KOPT-K1 (cell line): ENCODE data around the gene APBA1.
"Not testable (repeated sequence)": the region's sequence is repeated elsewhere in the genome, so short reads cannot be mapped to it uniquely, and the experiment has no call there.

Experiments
- H3K27ac ChIP-seq: fragments of 200-600 bp; sonication (generic); 2 replicates; pipeline ENCODE4 v1.5.1; 2016; ENCODE audit warnings: antibody characterized with exemption, mild to moderate bottlenecking, low read depth, low read length; ENCODE audit not compliant: poor library complexity, severe bottlenecking
- H3K36me3 ChIP-seq: fragments of 200-600 bp; sonication (generic); 2 replicates; pipeline ENCODE4 v1.5.1; 2017; ENCODE audit warnings: antibody characterized with exemption, mild to moderate bottlenecking, low read length, moderate library complexity; ENCODE audit not compliant: insufficient read depth
- H3K9me3 ChIP-seq: fragments of 200-600 bp; sonication (generic); 2 replicates; pipeline ENCODE4 v1.5.1; 2017; ENCODE audit warnings: antibody characterized with exemption, low read length, mild to moderate bottlenecking; ENCODE audit not compliant: insufficient read depth, poor library complexity, severe bottlenecking

Gene APBA1

DNA sequence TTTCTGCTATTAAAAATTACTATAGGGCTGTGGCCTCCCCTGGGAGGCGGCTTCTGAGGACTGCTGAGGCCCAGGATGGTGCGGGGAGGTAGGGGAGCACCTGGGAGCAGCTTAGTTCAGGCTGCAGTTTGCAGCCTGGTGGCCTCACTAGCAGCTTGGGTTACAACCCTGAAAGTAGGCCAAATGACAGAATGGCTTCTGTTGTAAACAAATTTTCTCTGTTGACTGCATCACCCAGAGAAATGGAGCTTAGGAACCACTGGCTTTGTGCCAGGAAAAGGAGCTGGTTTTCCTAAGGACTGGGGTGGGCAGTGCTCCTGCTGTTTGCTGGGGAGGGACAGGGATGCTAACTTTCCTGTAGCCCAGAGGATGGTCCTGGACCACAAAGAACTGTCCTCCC, 216.9 kb downstream of the APBA1 start:
- no peak overlapping the region for H3K27ac ChIP-seq
- no peaks in the 10 kb centered on the region for H3K36me3 ChIP-seq
- no peaks in the 10 kb centered on the region for H3K9me3 ChIP-seq

DNA sequence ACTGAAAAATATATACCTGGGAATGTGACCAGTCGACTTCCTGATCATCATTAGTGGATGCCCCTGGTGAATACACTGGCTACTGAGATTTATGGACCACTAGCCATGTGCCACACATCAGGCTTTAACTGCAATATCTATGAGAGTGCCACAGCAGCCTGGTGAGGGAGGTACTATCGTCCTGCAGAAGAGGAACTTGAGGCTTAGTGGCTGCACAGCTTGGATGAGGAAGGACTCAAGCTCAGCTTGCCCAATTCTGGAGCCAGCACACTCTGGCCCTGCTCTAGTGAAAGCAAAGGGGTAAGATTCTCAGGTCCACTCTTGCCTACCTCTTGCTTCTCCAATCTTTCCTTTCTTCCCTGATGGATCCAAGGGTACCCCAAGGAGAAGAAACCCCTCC, 217.8 kb downstream of the APBA1 start:
- Histone ChIP-seq H3K36me3 (no peaks in the 10 kb centered on the region), H3K9me3 (no peaks in the 10 kb centered on the region), H3K27ac (no peak overlapping the region)

DNA sequence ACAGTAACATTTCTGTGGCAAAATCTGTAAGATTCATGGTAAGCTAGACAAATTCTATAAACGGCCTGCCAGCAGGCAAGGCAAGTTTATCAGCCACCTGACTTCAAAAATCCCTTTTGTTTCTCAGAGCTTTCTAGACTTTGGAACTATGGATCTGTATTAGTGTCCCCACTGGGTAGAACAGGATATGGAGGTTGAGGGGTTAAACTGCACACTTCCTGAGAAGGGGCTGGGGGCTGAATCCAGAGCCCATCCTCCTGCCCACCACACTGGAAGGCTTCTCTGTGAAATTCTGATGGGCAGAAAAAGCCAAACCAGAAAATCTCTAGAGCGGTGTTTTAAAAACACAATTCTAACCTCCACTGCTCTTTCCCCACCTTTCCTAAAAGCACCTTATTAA, 218.4 kb downstream of the APBA1 start:
- no peak overlapping the region for H3K27ac ChIP-seq
- H3K36me3 ChIP-seq: no peaks in the 10 kb centered on the region
- no peaks in the 10 kb centered on the region for H3K9me3 ChIP-seq

DNA sequence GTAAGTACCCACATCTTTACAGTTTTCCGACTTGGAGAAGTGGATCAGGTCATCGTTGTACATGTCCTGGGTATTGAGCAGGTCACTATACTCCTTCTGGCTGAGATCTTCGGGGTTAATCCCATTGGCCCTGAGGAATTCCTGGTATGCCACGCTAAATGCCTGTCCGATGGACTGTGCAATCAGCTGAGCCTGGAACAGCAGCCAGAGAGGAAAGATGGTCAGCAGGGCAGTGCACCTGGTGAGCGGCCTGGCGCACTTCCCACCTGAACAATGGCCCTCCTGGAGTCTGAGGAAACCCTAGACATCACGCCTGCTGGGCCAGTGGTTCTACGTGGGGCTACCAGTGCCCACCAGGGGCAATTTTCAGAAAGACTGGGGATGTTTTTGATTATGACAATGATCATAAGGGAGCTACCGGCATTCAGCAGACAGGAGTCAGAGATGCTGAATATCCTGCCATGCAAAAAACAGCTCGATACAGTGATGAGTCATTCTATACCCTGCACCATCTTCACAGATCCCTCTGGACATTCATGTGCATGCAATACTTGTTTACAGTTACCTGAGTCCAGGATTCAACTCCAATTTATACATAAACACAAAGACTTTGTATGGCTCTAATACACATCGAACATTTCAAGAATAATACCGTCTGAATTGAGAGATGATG, 219.9 kb downstream of the APBA1 start:
- Histone ChIP-seq H3K36me3 (no peaks in the 10 kb centered on the region), H3K27ac (no peak overlapping the region)

DNA sequence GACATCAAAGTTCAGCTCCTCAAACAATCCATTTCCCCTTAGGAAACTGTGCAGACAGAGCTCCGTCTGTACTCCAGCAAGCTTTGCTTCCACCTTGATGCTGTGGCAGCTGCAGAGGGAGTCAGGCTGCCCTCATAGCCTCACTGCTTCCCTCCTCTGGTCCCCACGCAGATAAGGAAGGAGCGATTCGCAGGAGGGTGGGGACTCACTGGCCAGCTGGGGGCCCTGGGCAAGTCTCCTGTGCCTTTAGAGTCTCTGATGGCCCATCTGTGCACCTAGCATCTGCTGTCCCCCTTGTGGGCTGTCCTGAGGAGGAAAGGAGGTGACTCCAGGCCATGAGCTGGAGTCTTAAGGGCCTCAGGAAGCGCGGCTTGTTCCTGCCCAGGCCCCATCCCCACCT, 225.7 kb downstream of the APBA1 start:
- H3K36me3 ChIP-seq: no peaks in the 10 kb centered on the region
- H3K9me3 ChIP-seq: no peaks in the 10 kb centered on the region
- no peak overlapping the region for H3K27ac ChIP-seq

More for the DNA sequence above, 219.9 kb downstream of the APBA1 start:
- no peaks in the 10 kb centered on the region for H3K9me3 ChIP-seq

DNA sequence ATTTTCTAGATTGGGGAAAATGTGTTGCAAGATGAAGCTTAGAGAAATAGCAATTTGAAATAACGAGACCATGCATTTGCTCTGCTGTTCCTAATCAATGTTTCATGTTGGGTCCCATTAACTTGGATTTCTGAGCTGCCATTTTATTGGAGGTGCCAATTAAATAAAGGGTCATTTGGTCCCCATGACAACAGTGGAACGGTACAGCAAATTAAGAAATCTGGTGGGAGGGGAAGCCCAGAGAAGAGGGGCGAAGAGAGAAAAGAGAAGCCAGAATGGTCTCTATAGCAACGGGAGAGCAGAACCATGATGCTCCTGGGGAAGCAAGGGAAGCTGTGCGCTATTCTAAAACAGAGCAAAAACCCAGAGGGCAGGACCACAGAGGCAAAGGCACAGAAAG, 226.9 kb downstream of the APBA1 start:
- Histone ChIP-seq H3K9me3 (no peaks in the 10 kb centered on the region), H3K36me3 (no peaks in the 10 kb centered on the region), H3K27ac (no peak overlapping the region)

DNA sequence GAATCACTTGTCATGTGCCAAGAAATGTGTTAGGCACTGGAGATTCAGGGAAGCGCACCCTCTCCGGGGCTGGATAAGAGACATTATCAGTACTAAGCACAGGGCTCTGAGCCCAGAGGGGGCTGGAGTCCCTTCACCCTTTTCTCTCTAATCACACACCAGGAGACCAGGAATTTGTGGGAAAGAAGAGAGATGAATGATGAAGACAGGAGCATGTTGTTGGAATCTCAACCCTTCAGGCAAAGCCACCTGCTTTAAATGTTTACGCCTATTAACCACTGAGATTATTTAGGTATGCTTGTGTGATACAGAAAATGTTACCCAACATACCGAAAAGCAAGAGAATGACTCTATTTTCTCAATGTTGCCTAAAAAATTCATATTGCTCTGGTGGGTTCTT, 227.4 kb downstream of the APBA1 start:
- Histone ChIP-seq H3K36me3 (no peaks in the 10 kb centered on the region), H3K9me3 (no peaks in the 10 kb centered on the region), H3K27ac (no peak overlapping the region)

DNA sequence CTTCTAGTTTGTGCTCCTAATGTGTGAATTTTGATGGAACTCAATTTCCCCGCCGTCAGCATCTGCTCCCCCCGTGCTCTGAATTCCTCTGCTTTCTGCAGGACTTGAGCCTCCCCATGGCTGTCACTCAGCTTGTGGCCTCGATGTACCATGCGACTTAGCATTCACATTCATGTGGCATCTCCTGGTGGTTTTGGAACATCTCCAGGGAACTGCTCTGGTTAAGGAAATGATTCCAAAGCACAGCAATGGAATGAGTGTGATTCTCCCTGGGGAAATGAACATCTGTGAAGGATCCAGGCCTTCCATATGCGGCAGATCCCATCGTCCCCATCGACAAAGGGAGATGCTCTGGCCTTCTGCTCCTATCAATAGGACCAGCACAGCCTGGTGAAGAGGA, 228.2 kb downstream of the APBA1 start:
- H3K27ac ChIP-seq: no peak overlapping the region
- H3K9me3 ChIP-seq: no peaks in the 10 kb centered on the region
- H3K36me3 ChIP-seq: no peaks in the 10 kb centered on the region

DNA sequence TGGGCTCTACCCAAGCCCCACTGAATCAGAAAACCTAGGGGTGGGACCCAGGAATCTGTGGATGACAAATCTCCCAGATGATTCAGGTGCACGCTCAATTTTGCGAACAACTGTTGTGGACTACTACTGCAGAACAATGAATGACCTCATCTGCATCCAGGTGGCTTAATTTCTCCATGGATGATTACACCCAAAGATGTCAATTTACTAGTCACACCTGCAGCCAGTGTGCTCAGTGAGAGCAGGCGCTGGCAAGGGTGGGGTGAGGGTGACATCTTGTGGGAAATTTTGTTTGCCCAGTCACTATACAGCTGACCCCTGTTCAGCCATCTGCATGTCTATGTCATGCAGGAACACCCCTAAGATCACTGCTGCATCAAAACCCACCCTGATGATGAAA, 229.0 kb downstream of the APBA1 start:
- no peaks in the 10 kb centered on the region for H3K9me3 ChIP-seq
- no peak overlapping the region for H3K27ac ChIP-seq
- H3K36me3 ChIP-seq: no peaks in the 10 kb centered on the region

DNA sequence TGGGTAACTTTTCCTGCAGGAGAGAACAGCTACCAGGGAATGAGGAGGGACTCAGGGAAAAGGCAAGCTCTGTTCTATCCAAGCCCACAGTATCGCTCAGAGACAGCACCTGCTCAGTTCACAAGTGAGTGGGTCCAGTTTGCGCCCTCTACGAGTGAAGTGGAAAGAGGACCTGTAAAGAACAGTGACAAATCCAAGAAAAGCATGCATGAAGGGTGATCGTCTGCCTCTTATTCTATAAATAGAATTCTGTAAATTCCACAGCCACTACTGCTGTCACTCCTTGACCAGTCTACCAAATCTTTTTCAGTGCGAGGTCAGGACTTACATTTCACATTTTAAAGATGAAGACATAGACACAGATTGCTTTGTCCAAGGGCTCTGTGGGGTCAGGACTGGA, 229.7 kb downstream of the APBA1 start:
- H3K9me3 ChIP-seq: no peaks in the 10 kb centered on the region
- no peak overlapping the region for H3K27ac ChIP-seq
- no peaks in the 10 kb centered on the region for H3K36me3 ChIP-seq

DNA sequence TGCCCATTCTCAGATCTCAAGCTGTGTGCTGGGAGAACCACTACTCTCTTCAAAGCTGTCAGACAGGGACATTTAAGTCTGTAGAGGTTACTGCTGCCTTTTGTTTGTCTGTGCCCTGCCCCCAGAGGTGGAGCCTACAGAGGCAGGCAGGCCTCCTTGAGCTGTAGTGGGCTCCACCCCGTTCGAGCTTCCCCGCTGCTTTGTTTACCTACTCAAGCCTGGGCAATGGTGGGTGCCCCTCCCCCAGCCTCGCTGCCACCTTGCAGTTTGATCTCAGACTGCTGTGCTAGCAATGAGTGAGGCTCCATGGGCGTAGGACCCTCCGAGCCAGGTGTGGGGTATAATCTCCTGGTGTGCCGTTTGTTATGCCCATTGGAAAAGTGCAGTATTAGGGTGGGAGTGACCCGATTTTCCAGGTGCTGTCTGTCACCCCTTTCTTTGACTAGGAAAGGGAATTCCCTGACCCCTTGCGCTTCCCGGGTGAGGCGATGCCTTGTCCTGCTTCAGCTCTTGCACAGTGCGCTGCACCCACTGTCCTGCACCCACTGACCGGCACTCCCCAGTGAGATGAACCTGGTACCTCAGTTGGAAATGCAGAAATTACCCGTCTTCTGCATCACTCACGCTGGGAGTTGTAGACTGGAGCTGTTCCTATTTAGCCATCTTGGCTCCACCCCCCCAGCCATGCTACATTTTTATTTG, 231.8 kb downstream of the APBA1 start:
- not testable (repeated sequence) for H3K27ac ChIP-seq, H3K9me3 ChIP-seq

DNA sequence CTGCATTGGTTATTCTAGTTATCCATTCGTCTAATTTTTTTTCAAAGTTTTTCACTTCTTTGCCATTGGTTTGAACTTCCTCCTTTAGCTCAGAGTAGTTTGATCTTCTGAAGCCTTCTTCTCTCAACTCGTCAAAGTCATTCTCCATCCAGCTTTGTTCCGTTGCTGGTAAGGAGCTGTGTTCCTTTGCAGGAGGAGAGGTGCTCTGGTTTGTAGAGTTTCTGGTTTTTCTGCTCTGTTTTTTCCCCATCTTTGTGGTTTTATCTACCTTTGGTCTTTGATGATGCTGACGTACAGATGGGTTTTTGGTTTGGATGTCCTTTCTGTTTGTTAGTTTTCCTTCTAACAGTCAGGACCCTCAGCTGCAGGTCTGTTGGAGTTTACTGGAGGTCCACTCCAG, 232.5 kb downstream of the APBA1 start:
- not testable (repeated sequence) for H3K36me3 ChIP-seq, H3K27ac ChIP-seq, H3K9me3 ChIP-seq

More for the DNA sequence above, 231.8 kb downstream of the APBA1 start:
- not testable (repeated sequence) for H3K36me3 ChIP-seq

DNA sequence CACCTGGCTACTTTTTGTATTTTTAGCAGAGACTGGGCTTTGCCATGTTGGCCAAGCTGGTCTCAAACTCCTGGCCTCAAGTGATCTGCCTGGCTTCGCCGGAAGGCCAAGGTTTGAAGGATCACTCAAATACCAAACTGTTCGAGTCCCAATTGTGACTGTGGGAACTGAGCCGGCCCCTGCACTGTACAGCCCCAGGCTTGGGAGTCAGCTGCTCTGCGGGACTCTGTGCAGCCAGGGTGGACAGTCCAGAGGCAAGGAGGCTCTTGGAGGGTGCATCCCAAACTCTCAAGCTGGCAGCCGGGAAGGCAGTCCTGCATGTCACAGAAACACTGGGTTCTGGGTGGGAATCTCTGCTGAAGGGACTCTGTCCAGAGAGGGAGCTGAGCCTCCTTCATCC, 238.2 kb downstream of the APBA1 start:
- Histone ChIP-seq H3K9me3 (no peaks in the 10 kb centered on the region), H3K27ac (no peak overlapping the region), H3K36me3 (no peaks in the 10 kb centered on the region)

DNA sequence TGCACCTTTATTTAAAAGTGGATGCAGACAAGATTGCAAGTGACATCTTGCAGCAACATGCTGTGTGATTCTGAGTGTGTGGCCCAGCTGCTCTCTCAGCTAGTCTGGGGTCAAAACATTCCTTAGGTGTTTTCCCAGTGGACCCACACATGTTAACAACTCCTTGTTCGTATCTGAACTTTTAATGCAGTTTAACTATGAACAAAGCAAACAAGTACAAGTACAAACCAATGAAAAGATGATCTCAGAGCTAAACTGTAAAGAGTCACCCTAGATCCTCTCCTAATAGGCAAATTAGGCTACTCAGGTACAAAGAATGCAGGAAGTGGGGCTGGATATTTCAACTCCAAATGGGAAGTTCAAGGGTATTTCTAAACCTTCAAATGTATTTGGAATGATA, 238.8 kb downstream of the APBA1 start:
- H3K36me3 ChIP-seq: no peaks in the 10 kb centered on the region
- H3K27ac ChIP-seq: no peak overlapping the region
- H3K9me3 ChIP-seq: no peaks in the 10 kb centered on the region

DNA sequence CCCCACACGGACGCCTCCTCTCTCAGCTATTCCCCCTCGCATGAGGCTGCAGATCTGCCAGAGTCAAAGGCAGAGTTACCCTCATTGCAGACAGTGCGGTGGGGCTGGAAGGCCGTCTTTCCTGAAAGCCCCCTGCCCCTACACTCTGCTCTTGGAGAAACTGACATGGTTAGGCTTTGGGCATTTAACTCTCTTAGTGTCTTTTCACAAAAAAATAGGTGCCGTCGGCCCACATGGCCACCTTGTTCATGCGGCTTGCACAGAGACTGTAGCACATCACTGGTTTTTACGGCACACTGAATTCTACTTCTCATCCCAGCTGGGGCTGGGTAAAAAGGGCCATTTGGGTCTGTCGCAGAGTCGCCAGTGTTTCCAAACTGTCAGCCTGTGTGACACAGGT, 239.5 kb downstream of the APBA1 start:
- H3K9me3 ChIP-seq: no peaks in the 10 kb centered on the region

DNA sequence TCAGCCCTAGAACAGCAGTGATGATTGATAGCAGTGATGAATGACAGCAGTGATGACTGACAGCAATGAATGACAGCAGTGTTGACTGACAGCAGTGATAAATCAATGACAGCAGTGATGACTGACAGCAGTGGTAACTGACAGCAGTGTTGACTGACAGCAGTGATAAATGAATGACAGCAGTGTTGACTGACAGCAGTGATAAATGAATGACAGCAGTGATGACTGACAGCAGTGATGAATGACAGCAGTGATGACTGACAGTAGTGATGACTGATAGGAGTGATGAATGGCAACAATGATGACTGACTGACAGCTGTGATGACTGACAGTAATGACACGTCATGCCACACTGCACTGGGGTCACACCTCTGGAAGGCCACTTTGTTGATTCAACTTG, 240.4 kb downstream of the APBA1 start:
- no peak overlapping the region for H3K27ac ChIP-seq
- no peaks in the 10 kb centered on the region for H3K9me3 ChIP-seq
- no peaks in the 10 kb centered on the region for H3K36me3 ChIP-seq

More for the DNA sequence above, 239.5 kb downstream of the APBA1 start:
- Histone ChIP-seq H3K27ac (no peak overlapping the region), H3K36me3 (no peaks in the 10 kb centered on the region)
